Natural killer cell (primary cell): ENCODE results near the gene MMP2. TPM values are rescaled to one million over a fixed set of nuclear protein-coding genes. Genes with fewer than 3 reads are reported as not detected.

ENCODE experiments used
- ATAC-seq, 3 donors: fragments of 150-1000 bp in 2 of 3; fragments of 200-7000 bp in 1 of 3; cut with Tn5 transposase; 1 replicate in 1 of 3; 2 replicates in 2 of 3; pipeline ENCODE4 v1.10.0; 2021; ENCODE audit warnings: mild to moderate bottlenecking in 2 of 3, moderate library complexity in 2 of 3
- DNase-seq, 2 donors: peaks; one replicate each; pipeline versions ENCODE4 v3.0.0 to v3.0.0-alpha.2; 2013 to 2021; ENCODE audit warnings: mixed read lengths in 1 of 2
- H3K27ac ChIP-seq: one replicate; pipeline ENCODE4 v1.5.1; 2013; ENCODE audit warnings: mild to moderate bottlenecking, low read length
- H3K27me3 ChIP-seq: one replicate; pipeline ENCODE4 v1.6.1; 2013; ENCODE audit warnings: low read length; ENCODE audit not compliant: control insufficient read depth, insufficient read depth
- H3K36me3 ChIP-seq: one replicate; pipeline ENCODE4 v1.6.1; 2013; ENCODE audit warnings: low read length; ENCODE audit not compliant: control insufficient read depth, insufficient read depth
- H3K4me1 ChIP-seq: one replicate; pipeline ENCODE4 v1.6.1; 2013; ENCODE audit warnings: low read length; ENCODE audit not compliant: control insufficient read depth, insufficient read depth
- H3K4me3 ChIP-seq: one replicate; pipeline ENCODE4 v1.5.1; 2013; ENCODE audit warnings: low read length
- H3K9me3 ChIP-seq: one replicate; pipeline ENCODE4 v1.6.1; 2013; ENCODE audit warnings: low read length; ENCODE audit not compliant: control insufficient read depth, insufficient read depth
- H3K27ac Mint-ChIP-seq, 2 donors: one replicate each; pipeline ENCODE4 v1.8.0; 2022; ENCODE audit warnings: mild to moderate bottlenecking in 2 of 2, mixed read lengths in 2 of 2, moderate library complexity in 1 of 2
- H3K27me3 Mint-ChIP-seq, 2 donors: one replicate each; pipeline ENCODE4 v1.8.0; 2022; ENCODE audit warnings: low read depth in 2 of 2, mixed read lengths in 2 of 2
- H3K36me3 Mint-ChIP-seq: one replicate; pipeline ENCODE4 v1.8.0; 2022; ENCODE audit warnings: mixed read lengths
- H3K4me1 Mint-ChIP-seq, 2 donors: one replicate each; pipeline ENCODE4 v1.8.0; 2022; ENCODE audit warnings: mixed read lengths in 2 of 2
- H3K4me3 Mint-ChIP-seq: one replicate; pipeline ENCODE4 v1.8.0; 2022; ENCODE audit warnings: mild to moderate bottlenecking, moderate library complexity, mixed read lengths
- H3K9me3 Mint-ChIP-seq, 2 donors: one replicate each; pipeline ENCODE4 v1.8.0; 2022; ENCODE audit warnings: mixed read lengths in 2 of 2
- CTCF ChIP-seq: fragments of 200-600 bp; IDR thresholded peaks from one replicate; pipeline ENCODE4 v1.8.0; 2022; ENCODE audit warnings: antibody characterized with exemption
- WGBS: methylation state at CpG from one replicate; pipeline ENCODE4 v1.1.7; 2013; ENCODE audit warnings: missing lambda C conversion rate; ENCODE audit not compliant: insufficient coverage; 5-methylcytosine and 5-hydroxymethylcytosine counted together
- intact Hi-C: fragments of 100-400 bp; cut with micrococcal nuclease; formaldehyde crosslinking; loops from one replicate; pipeline ENCODE4 v1.14.2; 2022
- total RNA-seq, 4 donors: library from RNA; stranded (reverse); fragments of 120-200 nt in 1 of 4; gene quantifications; one replicate each; pipeline versions ENCODE4 v1.2.3 to v1.2.4, GENCODE V29; 2013 to 2022

Gene MMP2
- total RNA-seq, 3 donors from 2014 or later (not counting 1 experiment from before 2014, with no cell fraction given) = not detected

- no peak overlapping the region for H3K27ac Mint-ChIP-seq
- peaks cover 0 to 3% of the 10 kb centered on the region in 2 donors for H3K27me3 Mint-ChIP-seq
Observed at GRCh38 chr16:55462241-55462640, 16.8 kb upstream of the MMP2 start.

GRCh38 chr16:55464375-55464774, 14.6 kb upstream of the MMP2 start:
- H3K4me1 Mint-ChIP-seq = peaks cover 0 to 3% of the 10 kb centered on the region in 2 donors
- DNase-seq (no peak), ATAC-seq (no peak)
- Histone ChIP-seq H3K4me3 (no peak overlapping the region), H3K27me3 (no peaks in the 10 kb centered on the region), H3K27ac (no peak overlapping the region), H3K9me3 (no peaks in the 10 kb centered on the region), H3K4me1 (peaks cover 2% of the 10 kb centered on the region), H3K36me3 (no peaks in the 10 kb centered on the region)
- no peaks in the 10 kb centered on the region for H3K36me3 Mint-ChIP-seq
- 66% methylated on average over 4 of the region's 4 CpGs for WGBS
- H3K9me3 Mint-ChIP-seq = no peaks in the 10 kb centered on the region
- H3K27me3 Mint-ChIP-seq = no peaks in the 10 kb centered on the region
- intact Hi-C loops = no loop called here
- no peak for TF ChIP-seq CTCF
- H3K27ac Mint-ChIP-seq = no peak overlapping the region
- H3K4me3 Mint-ChIP-seq = no peak overlapping the region

More at GRCh38 chr16:55462241-55462640, 16.8 kb upstream of the MMP2 start:
- no peak for TF ChIP-seq CTCF
- DNase-seq (no peak), ATAC-seq (no peak)
- no peak overlapping the region for H3K4me3 ChIP-seq
- no peaks in the 10 kb centered on the region for H3K36me3 ChIP-seq
- 90% methylated on average over 4 of the region's 6 CpGs for WGBS
- peaks cover 2% of the 10 kb centered on the region for H3K4me1 ChIP-seq
- Mint-ChIP-seq H3K36me3 (no peaks in the 10 kb centered on the region), H3K4me3 (no peak overlapping the region), H3K9me3 (no peaks in the 10 kb centered on the region), H3K4me1 (peaks cover 0 to 3% of the 10 kb centered on the region in 2 donors)
- H3K27ac ChIP-seq = no peak overlapping the region
- H3K9me3 ChIP-seq = no peaks in the 10 kb centered on the region
- no peaks in the 10 kb centered on the region for H3K27me3 ChIP-seq
- intact Hi-C loops = no loop called here

GRCh38 chr16:55465077-55465896, 13.7 kb upstream of the MMP2 start:
- H3K27ac ChIP-seq = no peak overlapping the region
- peak; percentile 99 for TF ChIP-seq CTCF
- Mint-ChIP-seq H3K4me1 (peaks cover 0 to 3% of the 10 kb centered on the region in 2 donors), H3K4me3 (no peak overlapping the region), H3K36me3 (no peaks in the 10 kb centered on the region), H3K27me3 (no peaks in the 10 kb centered on the region), H3K9me3 (no peaks in the 10 kb centered on the region), H3K27ac (no peak overlapping the region)
- WGBS = 40% methylated on average over 19 of the region's 19 CpGs
- intact Hi-C loops = loop anchor here (1.0 to 5.0 kb wide), 3 partner anchors 237 to 1913 kb away; no protein-coding TSS in a partner anchor
- H3K36me3 ChIP-seq = no peaks in the 10 kb centered on the region
- H3K4me3 ChIP-seq = no peak overlapping the region
- peaks cover 2% of the 10 kb centered on the region for H3K4me1 ChIP-seq
- no peaks in the 10 kb centered on the region for H3K9me3 ChIP-seq
- peak; percentile 96 to 100 (median 100) for ATAC-seq
- no peaks in the 10 kb centered on the region for H3K27me3 ChIP-seq
- DNase-seq = peak; percentile 79 to 89
